AG09309 (cell line): ENCODE results near the gene HOXC4.

ENCODE experiments used
- DNase-seq: peaks from one replicate; pipeline ENCODE4 v3.0.0-alpha.2; 2010; ENCODE audit warnings: low read depth
- H3K4me3 ChIP-seq: 2 replicates; pipeline ENCODE4 v1.5.1; 2011; ENCODE audit warnings: mild to moderate bottlenecking, low read depth, low read length, moderate library complexity; ENCODE audit not compliant: control insufficient read depth
- CTCF ChIP-seq: IDR thresholded peaks from 2 replicates; pipeline ENCODE4 v1.5.1; 2011; ENCODE audit warnings: mild to moderate bottlenecking, low read depth, low read length, inconsistent platforms; ENCODE audit not compliant: insufficient read depth, control insufficient read depth; ENCODE audit errors: missing control alignments

Gene HOXC4

GRCh38 chr12:54053003-54053750 lies 458 bp upstream of the HOXC4 start:
- TF ChIP-seq CTCF = no peak
- no peak for DNase-seq
- H3K4me3 ChIP-seq = peak overlapping the region; percentile 39

GRCh38 chr12:54054742-54055194 lies 1.1 kb downstream of the HOXC4 start:
- no peak for DNase-seq
- TF ChIP-seq CTCF = no peak
- no peak overlapping the region for H3K4me3 ChIP-seq

- no peak for DNase-seq
- no peak for TF ChIP-seq CTCF
- no peak overlapping the region for H3K4me3 ChIP-seq
Measured at GRCh38 chr12:54055552-54055951, 1.9 kb downstream of the HOXC4 start.

DNA sequence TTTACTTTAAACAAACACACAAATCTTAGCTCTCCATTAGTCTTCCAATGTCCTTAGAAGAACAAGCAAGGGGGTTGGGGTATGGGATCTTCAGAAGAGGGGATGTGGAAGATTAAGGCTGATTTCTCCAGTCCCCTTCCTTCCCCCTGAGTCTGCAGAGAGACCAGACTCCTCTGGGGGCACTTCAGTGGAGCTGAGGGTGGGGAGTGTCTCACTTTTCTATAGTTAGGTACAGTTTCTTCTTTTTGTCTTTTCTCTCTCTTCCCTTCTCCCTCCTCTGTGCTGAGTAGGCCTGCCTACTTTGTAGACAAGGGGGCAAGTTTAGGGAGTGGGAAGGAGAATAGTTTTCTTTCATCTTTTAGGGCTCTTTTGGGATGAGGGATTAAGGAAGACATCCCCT lies 2.5 kb downstream of the HOXC4 start:
- no peak for TF ChIP-seq CTCF
- no peak for DNase-seq
- no peak overlapping the region for H3K4me3 ChIP-seq

GRCh38 chr12:54058128-54058768 lies 4.6 kb downstream of the HOXC4 start:
- H3K4me3 ChIP-seq = no peak overlapping the region
- DNase-seq = no peak
- no peak for TF ChIP-seq CTCF

GRCh38 chr12:54059668-54060067 lies 6.0 kb downstream of the HOXC4 start:
- no peak overlapping the region for H3K4me3 ChIP-seq
- DNase-seq = no peak
- TF ChIP-seq CTCF = no peak
